Natural killer cell treated with Interleukin-12 subunit alpha and Interleukin-12 subunit beta and Interleukin-15 and Interleukin-18, amount 100 ng/mL, for 72 hours (primary cell): ENCODE data around the gene WSCD1. TPM values are rescaled to one million over a fixed set of nuclear protein-coding genes. Genes with fewer than 3 reads are reported as not detected.
A peak's percentile ranks its signal among the peaks of the same experiment; 100 is the strongest.

Experiments used
- ATAC-seq, 2 donors: fragments of 150-1000 bp; cut with Tn5 transposase in 1 of 2; sonication (Bioruptor Pico), chemical (Tn5 transposase) in 1 of 2; 2 replicates each; pipeline ENCODE4 v1.10.0; 2021
- DNase-seq: peaks from one replicate; pipeline ENCODE4 v3.0.0; 2022; ENCODE audit warnings: low spot score
- H3K27ac Mint-ChIP-seq, 2 donors: 1 replicate in 1 of 2; 2 replicates in 1 of 2; pipeline ENCODE4 v1.8.0; 2022; ENCODE audit warnings: mixed read lengths in 2 of 2, mild to moderate bottlenecking in 1 of 2, moderate library complexity in 1 of 2
- H3K27me3 Mint-ChIP-seq, 2 donors: 1 replicate in 1 of 2; 2 replicates in 1 of 2; pipeline ENCODE4 v1.8.0; 2022; ENCODE audit warnings: mixed read lengths in 2 of 2
- H3K36me3 Mint-ChIP-seq: one replicate; pipeline ENCODE4 v1.8.0; 2022; ENCODE audit warnings: mixed read lengths
- H3K4me1 Mint-ChIP-seq, 2 donors: 1 replicate in 1 of 2; 2 replicates in 1 of 2; pipeline ENCODE4 v1.8.0; 2022; ENCODE audit warnings: low read depth in 2 of 2, mixed read lengths in 2 of 2, mild to moderate bottlenecking in 1 of 2
- H3K4me3 Mint-ChIP-seq: one replicate; pipeline ENCODE4 v1.8.0; 2022; ENCODE audit warnings: mixed read lengths
- H3K9me3 Mint-ChIP-seq: 2 replicates; pipeline ENCODE4 v1.8.0; 2022; ENCODE audit warnings: mixed read lengths
- total RNA-seq, 2 donors: library from RNA; stranded (reverse); gene quantifications; one replicate each; pipeline ENCODE4 v1.2.3, GENCODE V29; 2022

Gene WSCD1
- total RNA-seq, 2 donors from 2014 or later: 0.86 to 2.2 TPM

GRCh38 chr17:6084311-6085161 lies 14.4 kb downstream of the WSCD1 start:
- Mint-ChIP-seq H3K4me1 (no peaks in the 10 kb centered on the region), H3K27ac (no peak overlapping the region), H3K4me3 (no peak overlapping the region), H3K27me3 (no peaks in the 10 kb centered on the region), H3K9me3 (no peaks in the 10 kb centered on the region), H3K36me3 (no peaks in the 10 kb centered on the region)
- DNase-seq (no peak), ATAC-seq (peak in 1 of 2 donors; percentile 7)

GRCh38 chr17:6085812-6086211 lies 15.6 kb downstream of the WSCD1 start:
- H3K27me3 Mint-ChIP-seq: no peaks in the 10 kb centered on the region
- H3K36me3 Mint-ChIP-seq: no peaks in the 10 kb centered on the region
- H3K4me1 Mint-ChIP-seq: no peaks in the 10 kb centered on the region
- no peak overlapping the region for H3K27ac Mint-ChIP-seq
- ATAC-seq: peak in 1 of 2 donors; percentile 9
- DNase-seq: no peak
- no peak overlapping the region for H3K4me3 Mint-ChIP-seq
- no peaks in the 10 kb centered on the region for H3K9me3 Mint-ChIP-seq

- DNase-seq: no peak
- Mint-ChIP-seq H3K27me3 (no peaks in the 10 kb centered on the region), H3K36me3 (no peaks in the 10 kb centered on the region), H3K4me3 (no peak overlapping the region), H3K4me1 (no peaks in the 10 kb centered on the region), H3K27ac (no peak overlapping the region), H3K9me3 (no peaks in the 10 kb centered on the region)
- no peak for ATAC-seq
Measured at GRCh38 chr17:6086603-6087400, 16.6 kb downstream of the WSCD1 start.

- H3K27me3 Mint-ChIP-seq: no peaks in the 10 kb centered on the region
- H3K4me1 Mint-ChIP-seq: no peaks in the 10 kb centered on the region
- ATAC-seq: no peak
- DNase-seq: no peak
- no peaks in the 10 kb centered on the region for H3K9me3 Mint-ChIP-seq
- no peaks in the 10 kb centered on the region for H3K36me3 Mint-ChIP-seq
- no peak overlapping the region for H3K4me3 Mint-ChIP-seq
- H3K27ac Mint-ChIP-seq: no peak overlapping the region
Measured at GRCh38 chr17:6088141-6088540, 18.0 kb downstream of the WSCD1 start.

- Mint-ChIP-seq H3K4me3 (no peak overlapping the region), H3K4me1 (no peaks in the 10 kb centered on the region), H3K9me3 (no peaks in the 10 kb centered on the region), H3K27me3 (no peaks in the 10 kb centered on the region), H3K36me3 (no peaks in the 10 kb centered on the region), H3K27ac (no peak overlapping the region)
- no peak for ATAC-seq
- DNase-seq: no peak
Measured at GRCh38 chr17:6090253-6090652, 20.1 kb downstream of the WSCD1 start.

- Mint-ChIP-seq H3K9me3 (no peaks in the 10 kb centered on the region), H3K36me3 (no peaks in the 10 kb centered on the region), H3K4me3 (no peak overlapping the region), H3K27me3 (no peaks in the 10 kb centered on the region), H3K27ac (no peak overlapping the region), H3K4me1 (no peaks in the 10 kb centered on the region)
- DNase-seq (no peak), ATAC-seq (no peak)
Measured at GRCh38 chr17:6092182-6092902, 22.2 kb downstream of the WSCD1 start.

- H3K4me1 Mint-ChIP-seq: no peaks in the 10 kb centered on the region
- no peak for DNase-seq
- H3K36me3 Mint-ChIP-seq: no peaks in the 10 kb centered on the region
- no peak for ATAC-seq
- no peaks in the 10 kb centered on the region for H3K9me3 Mint-ChIP-seq
- no peak overlapping the region for H3K4me3 Mint-ChIP-seq
- no peak overlapping the region for H3K27ac Mint-ChIP-seq
- no peaks in the 10 kb centered on the region for H3K27me3 Mint-ChIP-seq
Measured at GRCh38 chr17:6092903-6093468, 22.8 kb downstream of the WSCD1 start.

- no peak for ATAC-seq
- H3K4me1 Mint-ChIP-seq: no peaks in the 10 kb centered on the region
- H3K9me3 Mint-ChIP-seq: no peaks in the 10 kb centered on the region
- no peak overlapping the region for H3K27ac Mint-ChIP-seq
- no peaks in the 10 kb centered on the region for H3K27me3 Mint-ChIP-seq
- no peaks in the 10 kb centered on the region for H3K36me3 Mint-ChIP-seq
- H3K4me3 Mint-ChIP-seq: no peak overlapping the region
- DNase-seq: no peak
Measured at GRCh38 chr17:6094453-6094852, 24.3 kb downstream of the WSCD1 start.

- no peaks in the 10 kb centered on the region for H3K9me3 Mint-ChIP-seq
- no peak for DNase-seq
- no peak for ATAC-seq
- no peaks in the 10 kb centered on the region for H3K27me3 Mint-ChIP-seq
- no peak overlapping the region for H3K4me3 Mint-ChIP-seq
- no peaks in the 10 kb centered on the region for H3K36me3 Mint-ChIP-seq
- no peak overlapping the region for H3K27ac Mint-ChIP-seq
- no peaks in the 10 kb centered on the region for H3K4me1 Mint-ChIP-seq
Measured at GRCh38 chr17:6094926-6095325, 24.7 kb downstream of the WSCD1 start.

GRCh38 chr17:6095501-6095900 lies 25.3 kb downstream of the WSCD1 start:
- Mint-ChIP-seq H3K4me1 (no peaks in the 10 kb centered on the region), H3K27ac (no peak overlapping the region), H3K4me3 (no peak overlapping the region), H3K27me3 (no peaks in the 10 kb centered on the region), H3K9me3 (no peaks in the 10 kb centered on the region), H3K36me3 (no peaks in the 10 kb centered on the region)
- DNase-seq (no peak), ATAC-seq (no peak)

- H3K4me3 Mint-ChIP-seq: no peak overlapping the region
- H3K36me3 Mint-ChIP-seq: no peaks in the 10 kb centered on the region
- no peaks in the 10 kb centered on the region for H3K4me1 Mint-ChIP-seq
- DNase-seq: no peak
- ATAC-seq: no peak
- H3K27ac Mint-ChIP-seq: no peak overlapping the region
- no peaks in the 10 kb centered on the region for H3K9me3 Mint-ChIP-seq
- H3K27me3 Mint-ChIP-seq: peaks cover 0 to 6% of the 10 kb centered on the region in 2 donors
Measured at GRCh38 chr17:6096201-6097004, 26.2 kb downstream of the WSCD1 start.

GRCh38 chr17:6097005-6097279 lies 26.8 kb downstream of the WSCD1 start:
- Mint-ChIP-seq H3K4me3 (no peak overlapping the region), H3K9me3 (no peaks in the 10 kb centered on the region), H3K27me3 (peaks cover 0 to 6% of the 10 kb centered on the region in 2 donors), H3K36me3 (no peaks in the 10 kb centered on the region), H3K4me1 (no peaks in the 10 kb centered on the region), H3K27ac (no peak overlapping the region)
- ATAC-seq (no peak), DNase-seq (no peak)
